ENCODE results near the gene KIAA2012.
"Not testable (repeated sequence)": the region's sequence is repeated elsewhere in the genome, so short reads cannot be mapped to it uniquely, and the experiment has no call there.

Gene KIAA2012

GRCh38 chr2:202116691-202117090 lies 43.6 kb downstream of the KIAA2012 start:
- DNase-seq (ENCODE audit: low read depth), result no peak

- DNase-seq (ENCODE audit: low read depth), result no peak
Observed at GRCh38 chr2:202118168-202118567, 45.1 kb downstream of the KIAA2012 start.

DNA sequence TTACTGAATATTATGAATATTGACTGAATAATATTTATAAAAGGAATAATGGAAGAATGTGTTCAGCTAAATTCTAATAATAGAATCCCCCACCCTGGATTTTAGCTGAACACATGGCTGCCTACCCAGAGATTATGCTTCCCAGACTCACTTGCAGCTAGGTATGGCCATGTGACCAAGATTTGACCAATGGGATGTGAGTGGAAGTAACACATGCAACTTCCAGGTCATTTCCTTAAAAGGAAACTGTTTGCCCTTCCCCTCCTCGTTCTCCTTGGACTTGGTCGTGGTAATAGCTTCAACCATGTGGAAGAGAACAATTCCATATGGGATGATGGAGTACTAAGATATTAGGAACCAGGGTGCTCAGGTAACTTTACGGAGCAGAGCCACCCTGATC lies 47.8 kb downstream of the KIAA2012 start:
- DNase-seq (ENCODE audit: low read depth), result no peak

- no peak for DNase-seq (ENCODE audit: low read depth)
Observed at GRCh38 chr2:202121532-202122162, 48.6 kb downstream of the KIAA2012 start.

- no peak for DNase-seq (ENCODE audit: low read depth)
Observed at GRCh38 chr2:202122163-202122540, 49.1 kb downstream of the KIAA2012 start.

- no peak for DNase-seq (ENCODE audit: low read depth)
Observed at GRCh38 chr2:202122980-202123720, 50.1 kb downstream of the KIAA2012 start.

DNA sequence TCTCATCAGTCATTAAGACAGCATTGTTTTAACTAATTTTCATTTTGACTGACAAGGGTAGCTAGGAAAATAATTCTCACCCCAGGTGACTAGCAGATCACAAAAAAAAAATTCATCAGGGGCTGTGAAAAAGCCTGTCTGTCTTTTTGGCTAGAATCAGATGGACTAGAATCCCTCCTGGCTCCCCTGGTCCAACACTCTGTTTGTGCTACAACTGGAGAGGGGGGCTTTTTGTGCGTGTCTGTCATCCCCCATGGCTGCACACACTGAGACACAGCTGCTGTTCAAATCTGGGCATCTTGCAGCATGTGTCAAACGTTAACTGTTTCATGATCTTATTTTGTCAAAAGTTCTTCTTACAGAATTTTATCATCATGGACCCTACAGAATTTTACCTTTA lies 51.2 kb downstream of the KIAA2012 start:
- DNase-seq (ENCODE audit: low read depth), result no peak

DNA sequence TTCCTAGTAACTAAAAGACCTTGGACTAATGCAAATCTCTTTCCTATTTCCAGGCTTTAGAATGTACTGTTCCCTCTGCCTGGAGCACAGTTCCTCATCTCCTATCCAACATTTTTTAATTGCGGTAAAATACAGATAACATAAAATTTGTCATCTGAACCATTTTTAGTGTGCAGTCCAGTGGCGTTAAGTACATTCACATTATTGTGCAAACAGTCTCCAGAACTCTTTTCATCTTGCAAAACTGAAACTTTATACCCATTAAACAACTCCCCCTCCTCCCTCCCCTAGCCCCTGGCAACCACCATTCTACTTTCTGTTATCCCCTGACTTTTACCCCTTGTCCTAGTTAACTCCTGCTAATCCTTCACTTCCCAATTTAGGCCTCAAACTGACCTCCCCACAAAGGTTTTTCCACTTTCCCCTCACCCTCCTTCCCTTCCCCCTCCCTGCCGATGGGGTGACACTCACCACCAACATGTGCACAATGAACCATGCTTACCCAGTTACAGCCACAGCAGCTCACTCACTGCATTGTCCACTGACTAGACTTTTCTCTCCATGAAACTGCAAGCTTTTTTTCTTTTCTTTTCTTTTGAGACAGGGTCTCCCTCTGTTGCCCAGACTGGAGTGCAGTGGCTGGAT lies 54.8 kb downstream of the KIAA2012 start:
- DNase-seq (ENCODE audit: low read depth), result no peak

DNA sequence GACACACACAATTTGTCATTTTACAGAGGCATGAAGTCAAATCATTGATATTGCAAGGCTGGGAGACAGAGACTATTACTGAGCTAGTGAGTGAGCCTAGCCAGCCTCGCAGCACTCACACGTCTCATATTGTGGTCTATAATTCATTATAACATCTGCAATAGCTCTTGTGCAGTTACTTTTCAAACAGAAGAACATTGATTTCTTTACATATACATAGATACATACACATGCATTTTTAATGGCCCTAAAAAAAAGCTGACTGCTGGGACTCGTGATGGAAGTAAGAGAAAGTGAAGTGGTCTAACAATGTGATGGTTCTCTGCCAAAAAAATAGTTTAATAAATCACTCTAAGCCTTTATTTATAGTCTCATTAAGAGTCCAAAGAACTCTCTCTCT lies 56.8 kb downstream of the KIAA2012 start:
- DNase-seq (ENCODE audit: low read depth), result no peak

DNA sequence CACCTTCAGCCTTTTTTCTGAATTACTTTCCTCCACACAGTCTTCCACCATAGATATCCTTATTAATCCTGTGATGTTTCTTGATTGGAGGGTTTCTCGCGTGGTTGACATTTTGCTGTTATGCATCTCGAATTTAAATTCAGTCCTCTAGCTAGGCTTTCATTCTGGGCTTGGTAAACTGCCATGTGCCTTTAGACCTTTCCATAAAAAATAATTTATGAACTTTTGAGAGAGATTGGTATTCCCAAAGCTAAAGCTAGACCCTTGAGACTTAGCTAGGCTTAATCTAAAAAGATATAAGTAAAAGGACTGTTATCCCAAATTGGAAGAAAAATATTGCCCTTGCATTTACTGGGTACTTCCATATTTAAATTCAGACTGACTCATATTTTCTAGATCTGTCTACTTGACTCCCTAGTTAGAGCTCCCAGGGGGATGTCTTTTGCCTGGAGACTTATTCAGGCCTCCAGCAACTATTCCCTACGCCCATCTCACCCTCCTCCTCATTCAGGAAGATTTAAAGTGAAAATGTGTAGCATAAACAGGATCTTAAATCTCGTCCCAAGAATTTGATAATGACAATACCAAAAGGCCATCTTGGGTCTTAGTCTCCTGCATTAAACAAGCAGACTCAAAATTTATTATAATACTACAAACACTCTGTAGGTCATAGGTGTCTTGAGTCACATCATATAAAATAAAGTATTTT lies 60.3 kb downstream of the KIAA2012 start:
- no peak for DNase-seq (ENCODE audit: low read depth)

DNA sequence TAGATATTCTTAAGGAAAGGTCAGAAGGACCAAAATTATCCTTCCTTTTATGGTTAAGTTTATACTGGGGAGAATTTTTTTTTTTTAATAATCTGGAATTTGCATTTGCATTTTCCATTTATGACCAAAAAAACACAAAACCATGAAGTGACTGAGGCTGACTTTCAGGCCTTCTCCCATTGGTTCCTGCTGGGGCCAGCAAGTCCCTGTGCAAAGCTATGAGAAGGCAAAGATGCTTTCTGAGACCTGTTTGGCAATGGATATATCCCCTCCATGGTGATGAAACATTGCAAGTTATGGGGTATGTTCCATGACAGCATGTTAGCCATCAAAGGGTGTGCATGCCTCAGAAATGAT lies 60.8 kb downstream of the KIAA2012 start:
- DNase-seq (ENCODE audit: low read depth), result no peak

DNA sequence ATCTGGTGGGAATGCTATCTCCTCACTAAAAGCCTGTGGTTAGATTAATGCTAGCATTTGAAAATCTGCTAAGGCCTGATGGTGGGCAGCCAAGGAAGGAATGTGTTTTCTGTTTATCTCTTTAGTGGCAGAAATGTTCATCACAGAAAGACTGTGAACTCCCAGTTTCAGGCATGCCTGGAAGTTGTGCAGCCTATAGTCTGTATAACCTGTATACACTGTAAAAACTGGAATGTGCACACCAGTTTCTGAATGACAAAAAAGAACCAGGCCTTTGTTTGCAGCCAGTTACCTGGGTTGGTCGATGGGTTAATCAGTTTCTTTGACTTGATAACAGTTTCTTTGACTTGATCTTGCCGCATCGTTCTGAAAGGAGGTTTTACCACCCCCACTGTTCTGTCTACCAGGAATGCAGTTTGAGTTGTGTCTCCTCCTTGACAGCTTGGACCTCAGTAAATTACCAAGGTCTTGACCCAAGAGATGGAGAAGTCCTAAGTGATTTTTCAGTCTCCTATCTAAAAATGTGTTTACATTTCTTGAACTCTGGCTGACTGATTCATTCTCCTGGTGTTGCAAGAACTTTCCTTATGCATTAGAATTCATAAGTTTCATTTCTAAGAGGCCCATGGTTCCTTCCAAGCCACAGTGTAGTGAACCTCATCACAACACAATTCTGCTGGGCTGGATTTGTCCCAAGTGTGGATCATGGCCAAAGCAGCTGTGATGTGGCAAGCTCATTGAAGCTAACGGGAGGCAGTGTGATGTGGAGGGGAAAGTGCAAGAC lies 62.2 kb downstream of the KIAA2012 start:
- no peak for DNase-seq (ENCODE audit: low read depth)

DNA sequence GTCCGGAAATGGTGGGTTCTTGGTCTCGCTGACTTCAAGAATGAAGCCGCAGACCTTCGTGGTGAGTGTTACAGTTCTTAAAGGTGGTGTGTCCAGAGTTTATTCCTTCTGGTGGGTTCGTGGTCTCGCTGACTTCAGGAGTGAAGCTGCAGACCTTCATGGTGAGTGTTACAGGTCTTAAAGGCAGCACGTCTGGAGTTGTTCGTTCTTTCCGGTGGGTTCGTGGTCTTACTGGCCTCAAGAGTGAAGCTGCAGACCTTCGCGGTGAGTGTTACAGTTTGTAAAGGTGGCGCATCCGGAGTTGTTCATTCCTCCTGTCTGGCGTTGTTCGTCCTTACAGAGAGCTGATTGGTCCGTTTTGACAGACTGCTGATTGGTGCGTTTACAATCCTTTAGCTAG lies 63.0 kb downstream of the KIAA2012 start:
- DNase-seq (ENCODE audit: low read depth), result not testable (repeated sequence)

DNA sequence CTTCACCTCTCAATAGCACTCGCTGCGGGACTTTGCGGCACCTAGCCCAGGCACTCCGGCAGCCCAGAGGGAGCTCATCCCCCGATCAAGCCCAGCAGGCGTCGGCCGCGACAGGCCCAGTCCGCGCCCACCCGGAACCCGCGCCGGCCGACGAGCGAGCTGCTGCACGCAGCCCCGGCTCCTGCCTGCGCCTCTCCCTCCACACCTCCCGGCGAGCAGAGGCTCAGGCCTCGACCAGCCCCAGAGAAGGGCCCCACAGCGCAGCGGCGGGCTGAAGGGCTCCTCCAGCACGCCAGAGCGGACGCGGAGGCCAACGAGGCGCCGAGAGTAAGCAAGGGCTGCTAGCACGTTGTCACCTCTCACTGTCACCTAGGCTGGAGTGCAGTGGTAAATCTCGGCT lies 63.5 kb downstream of the KIAA2012 start:
- DNase-seq (ENCODE audit: low read depth), result no peak

DNA sequence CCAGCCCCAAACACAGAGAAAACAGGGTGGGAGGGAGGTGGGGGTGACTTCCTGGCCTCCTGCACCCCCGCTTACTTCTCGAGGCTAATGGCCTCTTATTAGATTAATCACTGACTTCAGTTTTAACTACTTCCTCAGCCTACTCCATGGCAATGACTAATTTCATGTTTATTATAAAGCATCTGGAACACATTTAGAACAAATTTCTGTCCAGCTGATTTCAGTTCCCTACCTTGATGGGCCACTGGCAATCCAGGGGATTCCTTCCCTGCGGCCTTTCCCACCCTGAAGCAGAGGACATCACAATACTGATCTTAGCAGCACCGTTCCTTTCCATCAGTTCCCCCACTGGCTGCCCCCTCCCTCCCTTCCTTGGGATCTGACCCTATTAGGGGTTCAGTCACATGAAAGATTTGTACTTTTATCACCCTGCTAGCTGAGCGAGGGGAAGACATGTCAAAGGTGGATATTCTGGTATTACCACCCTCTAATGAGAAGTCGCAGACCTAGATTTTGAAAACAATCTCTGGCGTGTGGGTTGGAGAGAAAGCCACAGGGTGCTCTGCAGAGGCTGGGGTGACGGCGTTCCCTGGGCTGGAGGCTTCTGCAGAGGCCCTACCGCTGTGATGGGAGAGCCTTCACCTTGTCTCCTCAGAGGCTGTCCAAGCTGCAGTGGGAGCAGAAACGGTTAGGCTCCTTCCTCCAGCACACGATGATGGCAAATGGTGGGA lies 67.6 kb downstream of the KIAA2012 start:
- no peak for DNase-seq (ENCODE audit: low read depth)

DNA sequence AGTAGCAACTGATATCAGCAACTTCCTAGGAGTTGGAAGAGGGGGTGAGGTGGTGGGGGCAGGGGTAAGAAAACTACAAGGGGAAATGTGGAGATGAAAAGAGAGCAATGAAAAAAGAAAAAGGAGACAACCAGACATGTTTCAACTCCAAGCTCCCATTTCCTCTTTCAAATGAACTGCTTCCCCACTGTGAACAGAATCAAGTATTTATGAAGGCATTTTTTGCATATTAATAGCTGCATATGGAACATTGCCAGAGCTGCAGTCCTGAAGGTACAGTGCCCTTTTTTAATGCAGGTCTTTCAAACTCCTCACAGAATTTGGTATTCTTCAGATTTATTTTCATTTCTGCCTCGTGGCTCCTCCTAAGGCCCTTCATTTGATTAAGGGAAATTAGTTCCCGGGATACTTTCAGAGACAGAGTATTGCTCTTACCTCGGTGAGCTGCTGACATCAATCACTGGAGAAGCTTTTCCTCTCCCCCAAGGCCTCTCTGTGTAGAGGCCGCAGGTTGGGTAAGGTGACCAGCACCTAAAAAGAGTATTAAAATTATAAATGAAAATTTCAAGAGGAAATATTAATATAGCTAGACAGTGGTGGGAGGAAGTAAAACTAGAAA lies 68.4 kb downstream of the KIAA2012 start:
- DNase-seq (ENCODE audit: low read depth), result no peak

DNA sequence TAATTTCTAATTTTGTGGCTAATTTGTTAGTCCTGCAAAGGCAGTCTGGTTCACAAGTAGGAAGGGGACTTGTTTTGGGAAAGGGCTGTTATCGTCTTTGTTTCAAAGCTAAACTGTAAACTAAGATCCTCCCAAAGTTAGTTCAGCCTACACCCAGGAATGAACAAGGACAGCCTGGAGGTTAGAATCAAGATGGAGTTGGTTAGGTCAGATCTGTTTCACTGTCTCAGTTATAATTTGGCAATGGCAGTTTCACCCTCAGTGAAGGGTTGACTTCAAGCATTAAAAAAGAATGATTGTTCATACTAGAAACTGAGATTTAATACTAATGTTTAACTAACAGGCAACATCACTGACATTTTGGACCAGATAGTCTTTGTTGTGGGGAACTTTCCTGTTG lies 69.5 kb downstream of the KIAA2012 start:
- no peak for DNase-seq (ENCODE audit: low read depth)

DNA sequence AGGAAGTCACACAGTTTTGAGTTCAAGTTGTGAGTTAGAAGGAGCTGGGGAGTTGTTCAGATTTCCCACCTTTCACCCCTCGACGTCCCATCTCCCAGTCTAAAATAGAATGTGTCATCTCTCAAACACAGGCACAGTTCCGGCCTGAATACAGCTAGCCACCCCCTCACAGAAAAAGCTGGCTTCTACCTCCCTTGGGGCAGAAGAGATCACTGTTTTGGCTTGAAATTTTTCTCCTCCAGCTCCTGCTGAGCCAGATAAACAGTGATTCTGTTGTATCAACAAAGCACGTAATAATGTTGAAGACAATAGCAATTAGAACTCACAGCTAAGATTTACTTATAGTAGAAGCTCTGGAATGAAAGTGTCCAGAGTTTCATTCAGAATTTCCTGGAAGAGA lies 74.7 kb downstream of the KIAA2012 start:
- DNase-seq (ENCODE audit: low read depth), result no peak

DNA sequence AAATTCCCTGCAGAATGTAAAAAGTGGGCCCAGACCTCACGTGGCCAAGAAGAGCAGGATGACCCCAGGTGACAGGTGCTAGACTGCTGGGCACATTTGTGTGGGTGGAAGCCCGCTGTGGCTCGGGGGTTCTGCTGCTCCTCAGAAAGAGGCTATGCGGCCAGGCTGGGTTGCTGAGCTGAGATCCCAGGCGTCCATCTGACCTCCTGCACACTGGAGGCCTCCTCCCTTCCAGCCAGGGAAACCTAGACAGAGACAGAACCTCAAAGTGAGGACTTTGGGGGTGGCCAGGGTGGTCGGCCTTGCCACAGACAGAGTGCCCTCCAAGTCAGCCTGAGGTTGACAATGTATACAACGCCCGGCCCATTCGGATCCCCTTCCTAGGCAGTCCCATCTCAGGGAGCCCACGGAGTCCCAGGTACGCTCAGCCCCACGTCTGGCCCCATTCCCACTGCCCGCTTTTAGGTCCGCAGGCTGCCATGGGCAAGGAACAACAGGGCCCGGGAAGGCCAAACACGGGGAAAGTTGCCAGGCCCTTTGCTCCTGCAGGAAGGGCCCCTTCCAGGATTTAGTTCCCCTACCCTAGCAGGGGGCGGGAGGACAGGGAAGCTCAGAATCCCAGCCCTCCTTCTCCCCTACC lies 75.6 kb downstream of the KIAA2012 start:
- no peak for DNase-seq (ENCODE audit: low read depth)

DNA sequence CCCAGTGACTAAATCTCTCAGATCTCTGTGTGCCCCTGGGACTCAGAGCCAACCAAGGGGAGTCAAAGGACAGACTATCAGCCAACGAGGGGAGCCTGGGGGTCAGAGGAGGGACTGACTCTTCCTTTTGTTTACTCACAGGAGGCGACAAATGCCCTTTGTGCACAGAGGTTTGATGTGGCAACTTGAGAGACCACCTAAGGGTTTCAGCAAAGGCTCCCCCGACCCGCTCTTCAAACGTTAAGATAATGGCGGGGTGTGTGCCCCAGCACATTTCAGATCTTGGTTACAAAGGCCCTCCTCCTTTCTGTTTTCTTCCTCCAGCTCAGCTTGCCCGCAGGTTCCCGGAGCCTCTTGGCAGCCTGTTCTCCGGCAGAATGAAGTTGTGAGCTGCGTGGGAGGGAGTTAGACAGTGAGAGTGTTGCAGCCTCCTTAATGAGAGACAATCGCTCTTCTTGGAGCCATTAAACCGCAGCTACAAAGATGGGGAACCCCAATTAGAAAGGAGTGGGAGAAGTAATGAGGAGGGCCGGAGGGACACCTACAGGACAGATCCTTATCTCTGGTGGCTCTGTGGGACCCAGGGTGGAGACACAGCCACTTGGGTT lies 76.2 kb downstream of the KIAA2012 start:
- no peak for DNase-seq (ENCODE audit: low read depth)
